HG02759 (cell line): Measurements from ENCODE around the gene TBC1D9.

Experiments
- ATAC-seq: cut with Tn5 transposase; IDR thresholded peaks from one replicate; pipeline ENCODE4 v1.9.1; 2021; ENCODE audit warnings: mild to moderate bottlenecking, moderate library complexity; ENCODE audit not compliant: unreplicated experiment

The TBC1D9 gene

GRCh38 chr4:140697709-140698560, 58.2 kb downstream of the TBC1D9 start:
- no peak for ATAC-seq

GRCh38 chr4:140695483-140695882, 60.7 kb downstream of the TBC1D9 start:
- no peak for ATAC-seq

- ATAC-seq = no peak
Measured at GRCh38 chr4:140693562-140693961, 62.6 kb downstream of the TBC1D9 start.

GRCh38 chr4:140691369-140691768, 64.8 kb downstream of the TBC1D9 start:
- ATAC-seq = no peak

- ATAC-seq = no peak
Measured at GRCh38 chr4:140690093-140690492, 66.1 kb downstream of the TBC1D9 start.

GRCh38 chr4:140689623-140690022, 66.6 kb downstream of the TBC1D9 start:
- no peak for ATAC-seq

GRCh38 chr4:140688711-140689598, 67.2 kb downstream of the TBC1D9 start:
- no peak for ATAC-seq

- no peak for ATAC-seq
Measured at GRCh38 chr4:140686796-140687195, 69.4 kb downstream of the TBC1D9 start.

- no peak for ATAC-seq
Measured at GRCh38 chr4:140684314-140684713, 71.9 kb downstream of the TBC1D9 start.

- no peak for ATAC-seq
Measured at GRCh38 chr4:140681201-140681600, 75.0 kb downstream of the TBC1D9 start.

GRCh38 chr4:140680686-140681085, 75.5 kb downstream of the TBC1D9 start:
- no peak for ATAC-seq

- ATAC-seq = no peak
Measured at GRCh38 chr4:140679576-140679975, 76.6 kb downstream of the TBC1D9 start.

- ATAC-seq = no peak
Measured at GRCh38 chr4:140675599-140676231, 80.5 kb downstream of the TBC1D9 start.

- no peak for ATAC-seq
Measured at GRCh38 chr4:140673729-140674128, 82.5 kb downstream of the TBC1D9 start.

GRCh38 chr4:140672416-140672815, 83.8 kb downstream of the TBC1D9 start:
- no peak for ATAC-seq

- no peak for ATAC-seq
Measured at GRCh38 chr4:140668111-140668510, 88.1 kb downstream of the TBC1D9 start.

GRCh38 chr4:140666889-140667614, 89.1 kb downstream of the TBC1D9 start:
- no peak for ATAC-seq

GRCh38 chr4:140662082-140662869, 93.9 kb downstream of the TBC1D9 start:
- no peak for ATAC-seq

GRCh38 chr4:140661550-140661949, 94.6 kb downstream of the TBC1D9 start:
- no peak for ATAC-seq
